ENCODE results near the gene SHISA5. TPM values are rescaled to one million over a fixed set of nuclear protein-coding genes. Genes with fewer than 3 reads are reported as not detected.

SHISA5 gene
- total RNA-seq, 1 experiment from 2014 or later, result 124 TPM

DNA sequence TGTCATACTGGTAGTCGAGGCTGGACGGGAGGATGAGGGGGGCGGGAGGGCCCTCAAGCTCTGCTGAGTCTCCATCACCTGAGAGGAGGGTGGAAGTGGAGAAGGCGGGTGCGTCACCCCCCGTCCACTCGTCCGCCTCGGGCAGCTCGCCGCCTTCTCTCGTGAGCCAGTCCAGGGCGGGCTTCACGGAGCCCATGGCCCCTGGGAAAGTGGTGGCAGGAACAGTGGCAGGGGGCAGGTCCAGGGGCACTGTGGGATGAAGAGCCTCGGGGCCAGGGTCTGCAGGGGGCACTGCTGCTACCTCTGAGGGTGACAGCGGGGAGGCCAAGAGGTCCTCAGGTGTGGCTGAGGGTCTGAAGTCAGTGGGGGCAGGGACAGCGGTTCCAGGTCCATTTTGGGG is 84.4 kb downstream of the SHISA5 start:
- no peak for DNase-seq (ENCODE audit: extremely low read depth, low read depth)

- no peak for DNase-seq (ENCODE audit: extremely low read depth, low read depth)
Measured at GRCh38 chr3:48419149-48419548, 84.8 kb downstream of the SHISA5 start.

- no peak for DNase-seq (ENCODE audit: extremely low read depth, low read depth)
Measured at GRCh38 chr3:48418651-48419050, 85.3 kb downstream of the SHISA5 start.

DNA sequence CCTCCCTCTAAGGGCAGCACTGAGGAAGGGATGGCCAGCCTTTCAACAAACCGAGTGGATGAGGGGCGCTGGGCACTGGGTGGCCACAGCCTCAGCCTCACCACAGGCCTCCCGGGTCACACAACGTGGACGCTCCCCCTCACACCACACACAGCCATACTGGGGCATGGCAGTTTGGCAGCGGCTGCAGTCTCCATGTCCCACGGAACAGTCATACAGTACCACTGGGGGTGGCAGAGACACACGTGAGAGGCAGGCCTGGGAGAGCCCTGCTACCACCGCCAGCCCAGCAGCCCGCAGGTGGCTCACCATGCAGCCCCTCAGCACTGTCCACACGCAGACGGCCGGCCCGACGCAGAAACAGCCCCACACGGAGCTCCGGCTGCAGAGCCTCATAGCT is 85.8 kb downstream of the SHISA5 start:
- DNase-seq (ENCODE audit: extremely low read depth, low read depth), result no peak

Small RNAs within 50 kb of the gene (small RNA-seq; reads per million reads assigned to genes)
- 0 reads per million in 2 experiments for gene MIR6823

Other genes with a start within 250 kb of the SHISA5 start
- gene NME6, start 202.8 kb downstream of the SHISA5 start, total RNA-seq (2014; rRNA removed; shearing (Covaris generic)), result 20.6 and 24.5 TPM in 2 replicates
- gene SPINK8, start 170.5 kb downstream of the SHISA5 start, total RNA-seq (2014; rRNA removed; shearing (Covaris generic)), result not detected in 2 replicates
- not detected in 2 replicates for gene FBXW12, start 132.0 kb downstream of the SHISA5 start, total RNA-seq (2014; rRNA removed; shearing (Covaris generic))
- 4.3 and 5.6 TPM in 2 replicates for gene PLXNB1, start 74.1 kb downstream of the SHISA5 start, total RNA-seq (2014; rRNA removed; shearing (Covaris generic))
- 16.2 and 20.5 TPM in 2 replicates for gene CCDC51, start 64.1 kb downstream of the SHISA5 start, total RNA-seq (2014; rRNA removed; shearing (Covaris generic))
- 392 and 447 TPM in 2 replicates for gene TMA7, start 63.9 kb downstream of the SHISA5 start, total RNA-seq (2014; rRNA removed; shearing (Covaris generic))
- 5.6 and 5.9 TPM in 2 replicates for gene ATRIP, start 57.4 kb downstream of the SHISA5 start, total RNA-seq (2014; rRNA removed; shearing (Covaris generic))
- gene PFKFB4, start 52.6 kb upstream of the SHISA5 start, total RNA-seq (2014; rRNA removed; shearing (Covaris generic)), result 5.7 and 6.8 TPM in 2 replicates
- gene UCN2, start 59.6 kb upstream of the SHISA5 start, total RNA-seq (2014; rRNA removed; shearing (Covaris generic)), result not detected in 2 replicates
- gene COL7A1, start 91.2 kb upstream of the SHISA5 start, total RNA-seq (2014; rRNA removed; shearing (Covaris generic)), result 0.63 and 4.2 TPM in 2 replicates
- 193 and 196 TPM in 2 replicates for gene UQCRC1, start 105.5 kb upstream of the SHISA5 start, total RNA-seq (2014; rRNA removed; shearing (Covaris generic))
- gene TMEM89, start 117.6 kb upstream of the SHISA5 start, total RNA-seq (2014; rRNA removed; shearing (Covaris generic)), result not detected in 2 replicates
- gene SLC26A6, start 131.3 kb upstream of the SHISA5 start, total RNA-seq (2014; rRNA removed; shearing (Covaris generic)), result 7.7 and 9.4 TPM in 2 replicates
- 0.79 and 1.4 TPM in 2 replicates for gene CELSR3, start 158.7 kb upstream of the SHISA5 start, total RNA-seq (2014; rRNA removed; shearing (Covaris generic))
- 15.9 and 17.2 TPM in 2 replicates for gene NCKIPSD, start 181.7 kb upstream of the SHISA5 start, total RNA-seq (2014; rRNA removed; shearing (Covaris generic))
- 45.0 and 56.3 TPM in 2 replicates for gene IP6K2, start 213.0 kb upstream of the SHISA5 start, total RNA-seq (2014; rRNA removed; shearing (Covaris generic))

Data from NCI-H460 (cell line).